NCI-H2227 treated with DMSO at 0.1 percent for 48 hours (cell line): Measurements from ENCODE around the gene TMEM74B.

Experiments used
- DNase-seq: peaks from one replicate; lab custom pipeline; 2025; lab: John Stamatoyannopoulos, UW

TMEM74B gene

GRCh38 chr20:1137236-1137635 is 47.5 kb downstream of the TMEM74B start:
- DNase-seq: no peak

GRCh38 chr20:1134836-1135235 is 49.9 kb downstream of the TMEM74B start:
- DNase-seq: no peak

- no peak for DNase-seq
Measured at GRCh38 chr20:1134355-1134754, 50.4 kb downstream of the TMEM74B start.

- DNase-seq: no peak
Measured at GRCh38 chr20:1131354-1131753, 53.4 kb downstream of the TMEM74B start.

DNA sequence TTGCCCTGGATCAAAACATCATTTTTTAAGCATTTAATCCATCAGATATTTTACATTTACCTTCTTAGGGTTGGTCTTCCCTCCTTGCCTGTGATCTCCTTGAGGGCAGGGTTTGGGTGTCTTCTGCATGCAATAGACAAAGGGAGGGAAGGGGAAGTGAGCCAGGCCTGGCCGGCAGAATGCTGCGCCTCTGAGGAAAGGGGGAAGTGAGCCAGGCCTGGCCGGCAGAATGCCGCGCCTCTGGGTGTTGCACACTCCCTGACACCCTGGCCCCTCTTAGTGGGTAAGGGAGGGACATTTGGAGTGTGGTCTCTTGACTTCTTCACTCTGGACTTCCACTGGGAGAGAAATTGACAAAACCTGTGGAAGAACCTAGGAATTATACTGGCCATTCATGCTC is 53.9 kb downstream of the TMEM74B start:
- DNase-seq: no peak
